GM19324 (cell line): Measurements from ENCODE around the gene MAL.

Experiments
- ATAC-seq: cut with Tn5 transposase; IDR thresholded peaks from one replicate; pipeline ENCODE4 v1.9.1; 2021; ENCODE audit warnings: mild to moderate bottlenecking, moderate library complexity; ENCODE audit not compliant: unreplicated experiment, low FRiP score

The MAL gene

GRCh38 chr2:95014126-95014708 lies 11.3 kb upstream of the MAL start:
- no peak for ATAC-seq

GRCh38 chr2:95015261-95015912 lies 10.1 kb upstream of the MAL start:
- no peak for ATAC-seq

- no peak for ATAC-seq
Measured at GRCh38 chr2:95016616-95017015, 8.9 kb upstream of the MAL start.

GRCh38 chr2:95017071-95017501 lies 8.4 kb upstream of the MAL start:
- no peak for ATAC-seq

GRCh38 chr2:95017836-95018235 lies 7.7 kb upstream of the MAL start:
- ATAC-seq, result no peak

GRCh38 chr2:95018301-95018700 lies 7.2 kb upstream of the MAL start:
- ATAC-seq, result no peak

GRCh38 chr2:95018861-95019550 lies 6.5 kb upstream of the MAL start:
- ATAC-seq, result no peak

- ATAC-seq, result no peak
Measured at GRCh38 chr2:95019572-95019971, 5.9 kb upstream of the MAL start.

GRCh38 chr2:95020275-95021022 lies 5.1 kb upstream of the MAL start:
- ATAC-seq, result no peak

- no peak for ATAC-seq
Measured at GRCh38 chr2:95021023-95021416, 4.5 kb upstream of the MAL start.

- ATAC-seq, result no peak
Measured at GRCh38 chr2:95021847-95022246, 3.7 kb upstream of the MAL start.

- ATAC-seq, result peak; percentile 82
Measured at GRCh38 chr2:95022309-95023221, 2.9 kb upstream of the MAL start.

GRCh38 chr2:95023222-95023597 lies 2.3 kb upstream of the MAL start:
- no peak for ATAC-seq

- no peak for ATAC-seq
Measured at GRCh38 chr2:95024371-95024770, 1.1 kb upstream of the MAL start.

GRCh38 chr2:95024960-95025405 lies 525 bp upstream of the MAL start:
- ATAC-seq, result no peak

GRCh38 chr2:95026471-95027368 lies 1.2 kb downstream of the MAL start:
- no peak for ATAC-seq

- no peak for ATAC-seq
Measured at GRCh38 chr2:95027369-95027720, 1.8 kb downstream of the MAL start.

GRCh38 chr2:95029898-95030341 lies 4.4 kb downstream of the MAL start:
- no peak for ATAC-seq

GRCh38 chr2:95030496-95030895 lies 5.0 kb downstream of the MAL start:
- ATAC-seq, result no peak
